ENCODE results near the gene SLC35B3. TPM values are rescaled to one million over a fixed set of nuclear protein-coding genes. Genes with fewer than 3 reads are reported as not detected.
"Not testable (repeated sequence)": the region's sequence is repeated elsewhere in the genome, so short reads cannot be mapped to it uniquely, and the experiment has no call there.

The SLC35B3 gene
- total RNA-seq, 1 donor from 2014 or later = 7.2 TPM

GRCh38 chr6:8420031-8420588 lies 15.2 kb downstream of the SLC35B3 start:
- ATAC-seq = no peak
- intact Hi-C loops (cut with DNase I) = no loop called here
- no peak for DNase-seq (ENCODE audit: missing footprints)

- no peak for ATAC-seq
- intact Hi-C loops (cut with DNase I) = no loop called here
Measured at GRCh38 chr6:8415913-8416312, 19.4 kb downstream of the SLC35B3 start.

GRCh38 chr6:8415280-8415679 lies 20.1 kb downstream of the SLC35B3 start:
- intact Hi-C loops (cut with DNase I) = no loop called here
- DNase-seq (ENCODE audit: missing footprints) = no peak
- no peak for ATAC-seq

More at GRCh38 chr6:8415913-8416312, 19.4 kb downstream of the SLC35B3 start:
- DNase-seq (ENCODE audit: missing footprints) = no peak

- ATAC-seq (no peak), DNase-seq (ENCODE audit: missing footprints) (no peak)
- intact Hi-C loops (cut with DNase I) = no loop called here
Measured at GRCh38 chr6:8414844-8415243, 20.5 kb downstream of the SLC35B3 start.

- DNase-seq (ENCODE audit: missing footprints); intact Hi-C loops (cut with DNase I); ATAC-seq: not testable (repeated sequence)
Measured at GRCh38 chr6:8405946-8406345, 29.4 kb downstream of the SLC35B3 start.

GRCh38 chr6:8402546-8402945 lies 32.8 kb downstream of the SLC35B3 start:
- no peak for ATAC-seq
- no peak for DNase-seq (ENCODE audit: missing footprints)
- intact Hi-C loops (cut with DNase I) = no loop called here

GRCh38 chr6:8400663-8401062 lies 34.7 kb downstream of the SLC35B3 start:
- intact Hi-C loops (cut with DNase I) = no loop called here

GRCh38 chr6:8392569-8392968 lies 42.8 kb downstream of the SLC35B3 start:
- intact Hi-C loops (cut with DNase I) = no loop called here
- DNase-seq (ENCODE audit: missing footprints) = no peak
- ATAC-seq = no peak

More at GRCh38 chr6:8400663-8401062, 34.7 kb downstream of the SLC35B3 start:
- no peak for DNase-seq (ENCODE audit: missing footprints)
- ATAC-seq = no peak

GRCh38 chr6:8391934-8392333 lies 43.4 kb downstream of the SLC35B3 start:
- DNase-seq (ENCODE audit: missing footprints) = no peak
- ATAC-seq = no peak
- intact Hi-C loops (cut with DNase I) = no loop called here

- ATAC-seq (no peak), DNase-seq (ENCODE audit: missing footprints) (no peak)
- intact Hi-C loops (cut with DNase I) = no loop called here
Measured at GRCh38 chr6:8389036-8389818, 46.1 kb downstream of the SLC35B3 start.

GRCh38 chr6:8387942-8388437 lies 47.4 kb downstream of the SLC35B3 start:
- intact Hi-C loops (cut with DNase I) = no loop called here
- ATAC-seq = no peak
- no peak for DNase-seq (ENCODE audit: missing footprints)

GRCh38 chr6:8383584-8383983 lies 51.8 kb downstream of the SLC35B3 start:
- intact Hi-C loops (cut with DNase I) = no loop called here
- DNase-seq (ENCODE audit: missing footprints) = no peak
- no peak for ATAC-seq

- intact Hi-C loops (cut with DNase I) = no loop called here
- no peak for ATAC-seq
- no peak for DNase-seq (ENCODE audit: missing footprints)
Measured at GRCh38 chr6:8382434-8382833, 52.9 kb downstream of the SLC35B3 start.

GRCh38 chr6:8375916-8376315 lies 59.4 kb downstream of the SLC35B3 start:
- DNase-seq (ENCODE audit: missing footprints) (no peak), ATAC-seq (no peak)
- intact Hi-C loops (cut with DNase I) = no loop called here
